K562 (cell line): ENCODE measurements around the gene LAGE3. TPM values are rescaled to one million over a fixed set of nuclear protein-coding genes. Genes with fewer than 3 reads are reported as not detected.

Source experiments
- ATAC-seq: fragments of 200-7000 bp; cut with Tn5 transposase; 3 replicates; pipeline ENCODE4 v1.9.1; 2020; ENCODE audit warnings: moderate library complexity
- BruUV-seq: library from RNA; stranded (reverse); fragments of 400-500 nt; replicated peaks from 2 replicates; lab custom pipeline; 2021; lab: Mats Ljungman, UMichigan
- CTCF ChIA-PET: fragments of 300-600 bp; formaldehyde crosslinking; extraction: SDS; loops from one replicate; lab custom pipeline; 2021; ENCODE audit warnings: low intra/inter-chr PET ratio; lab: Yijun Ruan, JAX
- POLR2A ChIA-PET: fragments of 300-600, 350-650 bp; sonication (Branson Sonifier 250); formaldehyde crosslinking; extraction: SDS; loops from one replicate; lab custom pipeline; 2021; ENCODE audit warnings: antibody characterized with exemption, inconsistent platforms; lab: Yijun Ruan, JAX
- DNase-seq, 4 experiments: peaks; one replicate each; pipeline versions ENCODE4 v3.0.0 to v3.0.0-alpha.2; 2011 to 2018; ENCODE audit warnings: low spot score in 3 of 4, mixed read lengths in 3 of 4; ENCODE audit errors: extremely low read depth in 1 of 4
- FAIRE-seq: peaks from 2 replicates; lab custom pipeline; 2011; peaks lifted over from hg19 to GRCh38; lab: Jason Lieb, UNC
- H2AFZ ChIP-seq: 2 replicates; pipeline ENCODE4 v1.6.0; 2011; ENCODE audit warnings: low read depth, low read length, control low read depth, inconsistent platforms
- H3K27ac ChIP-seq: fragments of 200-600 bp; 3 replicates; pipeline ENCODE4 v1.8.0; 2011; ENCODE audit warnings: low read depth, mild to moderate bottlenecking, control low read depth, inconsistent platforms, low read length, moderate library complexity, mixed read lengths; ENCODE audit errors: extremely low read depth
- H3K27me3 ChIP-seq, 2 experiments: fragments of 300-600 bp in 1 of 2; 2 replicates in 1 of 2; 3 replicates in 1 of 2; pipeline versions ENCODE4 v1.6.0 to v1.8.0; 2011; ENCODE audit warnings: inconsistent platforms in 2 of 2, low read length in 2 of 2, mild to moderate bottlenecking in 1 of 2, mixed read lengths in 1 of 2, moderate library complexity in 1 of 2; ENCODE audit not compliant: control insufficient read depth in 2 of 2, insufficient read depth in 2 of 2
- H3K36me3 ChIP-seq: fragments of 300-600 bp; 3 replicates; pipeline ENCODE4 v1.8.0; 2011; ENCODE audit warnings: mild to moderate bottlenecking, low read length, inconsistent platforms; ENCODE audit not compliant: control insufficient read depth, insufficient read depth
- H3K4me1 ChIP-seq, 2 experiments: fragments of 200-600 bp in 1 of 2; replicated peaks in 1 of 2; 2 replicates in 1 of 2; 3 replicates in 1 of 2; pipeline versions ENCODE4 v1.5.1 to v1.8.0; 2011; ENCODE audit warnings: inconsistent platforms in 2 of 2, low read length in 2 of 2, mild to moderate bottlenecking in 1 of 2, mixed read lengths in 1 of 2, moderate library complexity in 1 of 2; ENCODE audit not compliant: control insufficient read depth in 2 of 2, insufficient read depth in 2 of 2
- H3K4me2 ChIP-seq: 2 replicates; pipeline ENCODE4 v1.6.1; 2011; ENCODE audit warnings: low read length, control low read depth, inconsistent platforms, mixed read lengths; ENCODE audit not compliant: insufficient read depth
- H3K4me3 ChIP-seq: fragments of 200-600 bp; sonication (generic), shearing (Covaris generic); 2 replicates; pipeline ENCODE4 v1.5.1; 2016; ENCODE audit warnings: control low read depth, inconsistent platforms
- H3K79me2 ChIP-seq: fragments of 200-600 bp; 3 replicates; pipeline ENCODE4 v1.8.0; 2011; ENCODE audit warnings: low read length, inconsistent platforms; ENCODE audit not compliant: control insufficient read depth, insufficient read depth
- H3K9ac ChIP-seq, 2 experiments: 2 replicates each; pipeline versions ENCODE4 v1.6.0 to v1.6.1; 2011; ENCODE audit warnings: low read depth in 2 of 2, low read length in 2 of 2, control low read depth in 1 of 2, inconsistent platforms in 1 of 2, mild to moderate bottlenecking in 1 of 2, mixed read lengths in 1 of 2; ENCODE audit not compliant: insufficient read depth in 1 of 2
- H3K9me1 ChIP-seq: one replicate; pipeline ENCODE4 v1.6.0; 2011; ENCODE audit warnings: inconsistent platforms, mild to moderate bottlenecking, low read length, moderate library complexity; ENCODE audit not compliant: control insufficient read depth, insufficient read depth
- H3K9me3 ChIP-seq: replicated peaks from 2 replicates; pipeline ENCODE4 v1.5.1; 2011; ENCODE audit warnings: low read depth, low read length, inconsistent platforms; ENCODE audit not compliant: control insufficient read depth, insufficient read depth
- H4K20me1 ChIP-seq: replicated peaks from 2 replicates; pipeline ENCODE4 v1.6.1; 2011; ENCODE audit warnings: low read length, inconsistent platforms, mixed read lengths; ENCODE audit not compliant: control insufficient read depth, insufficient read depth
- BRF1 ChIP-seq: IDR thresholded peaks from 3 replicates; pipeline ENCODE4 v1.6.1; 2011; ENCODE audit warnings: borderline replicate concordance, mild to moderate bottlenecking; ENCODE audit not compliant: insufficient read length; ENCODE audit errors: extremely low read depth
- CAMTA2 ChIP-seq: fragments of 250-450 bp; sonication (Bioruptor Pico); conservative IDR thresholded peaks from 2 replicates; pipeline ENCODE4 v1.5.1; 2022
- MEIS2 ChIP-seq: fragments of 450-650 bp; IDR thresholded peaks from 2 replicates; pipeline ENCODE4 v1.6.1; 2014; ENCODE audit warnings: mild to moderate bottlenecking; ENCODE audit not compliant: partially characterized antibody
- NELFE ChIP-seq: IDR thresholded peaks from 2 replicates; pipeline ENCODE4 v1.6.1; 2011; ENCODE audit warnings: mild to moderate bottlenecking; ENCODE audit not compliant: insufficient read depth, insufficient read length
- PHTF2 ChIP-seq: fragments of 250-450 bp; sonication (Bioruptor Pico); IDR thresholded peaks from 2 replicates; pipeline ENCODE4 v1.5.0; 2021; ENCODE audit warnings: mild to moderate bottlenecking
- SUPT5H ChIP-seq: fragments of 450-650 bp; IDR thresholded peaks from 2 replicates; pipeline ENCODE4 v1.6.1; 2016
- TCF7 ChIP-seq: sonication (generic); IDR thresholded peaks from 2 replicates; pipeline ENCODE4 v1.6.1; 2016; ENCODE audit warnings: antibody characterized with exemption, borderline replicate concordance
- ZNF175 ChIP-seq: fragments of 200-800 bp; sonication (Bioruptor generic); IDR thresholded peaks from 2 replicates; pipeline ENCODE4 v1.6.1; 2016; ENCODE audit warnings: low read depth, mild to moderate bottlenecking, missing genetic modification characterization, missing compliant biosample characterization
- ZNF197 ChIP-seq: fragments of 200-800 bp; sonication (Bioruptor generic); IDR thresholded peaks from 2 replicates; pipeline ENCODE4 v1.6.1; 2016; ENCODE audit warnings: low read depth, missing genetic modification characterization, missing compliant biosample characterization
- ZNF507 ChIP-seq: conservative IDR thresholded peaks from 2 replicates; pipeline ENCODE4 v1.6.1; 2017; ENCODE audit warnings: missing genetic modification characterization, missing compliant biosample characterization
- ZNF551 ChIP-seq: fragments of 250-450 bp; sonication (Bioruptor Pico); IDR thresholded peaks from 2 replicates; pipeline ENCODE4 v1.5.0; 2021; ENCODE audit warnings: mild to moderate bottlenecking, moderate library complexity
- WGBS: fragments of 100-300 bp; shearing (Covaris generic); methylation state at CpG from one replicate; pipeline ENCODE4 v1.1.6; 2016; ENCODE audit warnings: low coverage, mixed read lengths; ENCODE audit not compliant: insufficient coverage; ENCODE audit errors: missing lambda C conversion rate; 5-methylcytosine and 5-hydroxymethylcytosine counted together
- in situ Hi-C: fragments of 300-500 bp; cut with MboI; formaldehyde crosslinking; loops from 4 replicates; pipeline ENCODE4 v1.15.0; 2018; ENCODE audit warnings: inconsistent platforms, mixed read lengths
- intact Hi-C: fragments of 100-400 bp; cut with micrococcal nuclease; formaldehyde crosslinking; loops from 2 replicates; pipeline ENCODE4 v1.14.2; 2022
- polyA plus RNA-seq, 8 experiments: library from polyadenylated mRNA; depleted of rRNA in 4 of 8; stranded (reverse) in 5 of 8; unstranded in 3 of 8; fragments of >200 nt; fragmentation: Nextera tagmentation in 2 of 8; fragmentation: Illumina TruSeq in 1 of 8; extraction: Ambion mirVana in 2 of 8; extraction: Trizol in 1 of 8; gene quantifications; 2 replicates each; pipeline versions ENCODE4 v1.2.1 to v1.2.3, GENCODE V29; 2011 to 2014; ENCODE audit warnings: inconsistent platforms in 1 of 8, missing spikeins in 1 of 8
- total RNA-seq, 7 experiments: library from RNA; depleted of rRNA in 6 of 7; stranded (reverse); fragments of >200 nt in 6 of 7; fragmentation: Illumina TruSeq in 2 of 7; extraction: Trizol in 2 of 7; gene quantifications; 2 replicates each; pipeline versions ENCODE4 v1.2.1 to v1.2.3, GENCODE V29; 2011 to 2021; ENCODE audit warnings: low replicate concordance in 1 of 7
- TF ChIP-seq, protein P1 (sequence below), 2 experiments: fragments of 200-800 bp in 1 of 2; sonication (Bioruptor generic) in 1 of 2; sonication (generic) in 1 of 2; formaldehyde crosslinking in 1 of 2; IDR thresholded peaks in 1 of 2; conservative IDR thresholded peaks in 1 of 2; 2 replicates each; pipeline versions ENCODE4 v1.5.0 to v1.6.1; 2016 to 2020; ENCODE audit warnings: missing compliant biosample characterization in 1 of 2, missing genetic modification characterization in 1 of 2, missing genetic modification reagents in 1 of 2
- TF ChIP-seq, protein P2 (sequence below): fragments of 450-650 bp; IDR thresholded peaks from 2 replicates; pipeline ENCODE4 v1.6.1; 2016; ENCODE audit warnings: borderline replicate concordance
- TF ChIP-seq, protein P3 (sequence below): fragments of 250-450 bp; sonication (Bioruptor Pico); IDR thresholded peaks from 2 replicates; pipeline ENCODE4 v1.4.0; 2020; ENCODE audit warnings: mild to moderate bottlenecking, moderate library complexity, borderline replicate concordance
- TF ChIP-seq, protein P4 (sequence below): sonication (generic); formaldehyde crosslinking; IDR thresholded peaks from 2 replicates; pipeline ENCODE4 v1.8.0; 2022; ENCODE audit warnings: mild to moderate bottlenecking, missing genetic modification reagents

Gene LAGE3
- total and polyA plus RNA-seq, 9 of the 15 experiments (the other 6 are each of a cell fraction or from before 2014, with no cell fraction given), result 28.2 to 125 (median 35.8) TPM

DNA sequence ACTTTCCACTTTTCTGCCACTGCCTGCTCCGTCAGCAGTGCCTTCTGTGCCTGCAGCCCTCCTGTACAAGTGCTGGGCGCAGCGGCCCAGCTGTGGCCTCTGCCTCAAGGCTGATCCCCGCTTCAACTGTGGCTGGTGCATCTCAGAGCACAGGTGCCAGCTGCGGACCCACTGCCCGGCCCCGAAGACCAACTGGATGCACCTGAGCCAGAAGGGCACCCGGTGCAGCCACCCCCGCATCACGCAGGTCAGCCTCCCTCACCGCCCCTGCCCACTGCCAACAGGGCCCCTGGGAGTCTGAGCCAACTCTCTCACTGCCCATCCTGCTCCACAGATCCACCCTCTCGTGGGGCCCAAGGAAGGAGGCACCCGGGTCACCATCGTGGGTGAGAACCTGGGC lies 13.5 kb downstream of the LAGE3 start:
- Histone ChIP-seq H3K27me3 (no peaks in the 10 kb centered on the region), H3K4me1 (peaks cover 0 to 22% of the 10 kb centered on the region in 2 experiments; a peak in 2 of 5 replicates), H2AFZ (no peak overlapping the region), H3K9me1 (no peaks in the 10 kb centered on the region), H3K27ac (no peak overlapping the region), H3K79me2 (peaks cover 5% of the 10 kb centered on the region; the same call in 2 of the 3 replicates), H3K9ac (no peak overlapping the region), H4K20me1 (no peaks in the 10 kb centered on the region), H3K4me2 (no peak overlapping the region), H3K9me3 (no peaks in the 10 kb centered on the region), H3K4me3 (no peak overlapping the region), H3K36me3 (peaks cover 88% of the 10 kb centered on the region; the same call in 2 of the 3 replicates)
- DNase-seq (no peak), FAIRE-seq (no peak), ATAC-seq (no peak)
- no TSS peak for BruUV-seq
- intact Hi-C loops (no loop called here), in situ Hi-C loops (no loop called here)
- ChIA-PET POLR2A (interaction anchor here (0.9 to 2.0 kb wide), 3 partner anchors 8 to 12 kb away, joined by 4 to 6 read pairs (median 5); no protein-coding TSS in a partner anchor), CTCF (no interaction called here)
- WGBS, result 100% methylated on average over 5 of the region's 14 CpGs
- TF ChIP-seq NELFE (no peak), ZNF197 (no peak), BRF1 (no peak), ZNF175 (CRISPR knock-in tag) (no peak), CAMTA2 (no peak), PHTF2 (no peak), ZNF551 (CRISPR knock-in tag) (no peak), TCF7 (no peak), SUPT5H (no peak), ZNF507 (tag) (no peak), MEIS2 (no peak)
- TF ChIP-seq, protein P1, sequence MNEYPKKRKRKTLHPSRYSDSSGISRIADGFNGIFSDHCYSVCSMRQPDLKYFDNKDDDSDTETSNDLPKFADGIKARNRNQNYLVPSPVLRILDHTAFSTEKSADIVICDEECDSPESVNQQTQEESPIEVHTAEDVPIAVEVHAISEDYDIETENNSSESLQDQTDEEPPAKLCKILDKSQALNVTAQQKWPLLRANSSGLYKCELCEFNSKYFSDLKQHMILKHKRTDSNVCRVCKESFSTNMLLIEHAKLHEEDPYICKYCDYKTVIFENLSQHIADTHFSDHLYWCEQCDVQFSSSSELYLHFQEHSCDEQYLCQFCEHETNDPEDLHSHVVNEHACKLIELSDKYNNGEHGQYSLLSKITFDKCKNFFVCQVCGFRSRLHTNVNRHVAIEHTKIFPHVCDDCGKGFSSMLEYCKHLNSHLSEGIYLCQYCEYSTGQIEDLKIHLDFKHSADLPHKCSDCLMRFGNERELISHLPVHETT (CRISPR knock-in tag; conservative IDR thresholded peaks at IDR 0.05 in 1 of 2, IDR thresholded peaks at IDR 0.05 in 1 of 2), result no peak
- TF ChIP-seq, protein P2, sequence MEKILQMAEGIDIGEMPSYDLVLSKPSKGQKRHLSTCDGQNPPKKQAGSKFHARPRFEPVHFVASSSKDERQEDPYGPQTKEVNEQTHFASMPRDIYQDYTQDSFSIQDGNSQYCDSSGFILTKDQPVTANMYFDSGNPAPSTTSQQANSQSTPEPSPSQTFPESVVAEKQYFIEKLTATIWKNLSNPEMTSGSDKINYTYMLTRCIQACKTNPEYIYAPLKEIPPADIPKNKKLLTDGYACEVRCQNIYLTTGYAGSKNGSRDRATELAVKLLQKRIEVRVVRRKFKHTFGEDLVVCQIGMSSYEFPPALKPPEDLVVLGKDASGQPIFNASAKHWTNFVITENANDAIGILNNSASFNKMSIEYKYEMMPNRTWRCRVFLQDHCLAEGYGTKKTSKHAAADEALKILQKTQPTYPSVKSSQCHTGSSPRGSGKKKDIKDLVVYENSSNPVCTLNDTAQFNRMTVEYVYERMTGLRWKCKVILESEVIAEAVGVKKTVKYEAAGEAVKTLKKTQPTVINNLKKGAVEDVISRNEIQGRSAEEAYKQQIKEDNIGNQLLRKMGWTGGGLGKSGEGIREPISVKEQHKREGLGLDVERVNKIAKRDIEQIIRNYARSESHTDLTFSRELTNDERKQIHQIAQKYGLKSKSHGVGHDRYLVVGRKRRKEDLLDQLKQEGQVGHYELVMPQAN, result no peak
- TF ChIP-seq, protein P3, sequence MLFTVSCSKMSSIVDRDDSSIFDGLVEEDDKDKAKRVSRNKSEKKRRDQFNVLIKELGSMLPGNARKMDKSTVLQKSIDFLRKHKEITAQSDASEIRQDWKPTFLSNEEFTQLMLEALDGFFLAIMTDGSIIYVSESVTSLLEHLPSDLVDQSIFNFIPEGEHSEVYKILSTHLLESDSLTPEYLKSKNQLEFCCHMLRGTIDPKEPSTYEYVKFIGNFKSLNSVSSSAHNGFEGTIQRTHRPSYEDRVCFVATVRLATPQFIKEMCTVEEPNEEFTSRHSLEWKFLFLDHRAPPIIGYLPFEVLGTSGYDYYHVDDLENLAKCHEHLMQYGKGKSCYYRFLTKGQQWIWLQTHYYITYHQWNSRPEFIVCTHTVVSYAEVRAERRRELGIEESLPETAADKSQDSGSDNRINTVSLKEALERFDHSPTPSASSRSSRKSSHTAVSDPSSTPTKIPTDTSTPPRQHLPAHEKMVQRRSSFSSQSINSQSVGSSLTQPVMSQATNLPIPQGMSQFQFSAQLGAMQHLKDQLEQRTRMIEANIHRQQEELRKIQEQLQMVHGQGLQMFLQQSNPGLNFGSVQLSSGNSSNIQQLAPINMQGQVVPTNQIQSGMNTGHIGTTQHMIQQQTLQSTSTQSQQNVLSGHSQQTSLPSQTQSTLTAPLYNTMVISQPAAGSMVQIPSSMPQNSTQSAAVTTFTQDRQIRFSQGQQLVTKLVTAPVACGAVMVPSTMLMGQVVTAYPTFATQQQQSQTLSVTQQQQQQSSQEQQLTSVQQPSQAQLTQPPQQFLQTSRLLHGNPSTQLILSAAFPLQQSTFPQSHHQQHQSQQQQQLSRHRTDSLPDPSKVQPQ, result no peak
- TF ChIP-seq, protein P4, sequence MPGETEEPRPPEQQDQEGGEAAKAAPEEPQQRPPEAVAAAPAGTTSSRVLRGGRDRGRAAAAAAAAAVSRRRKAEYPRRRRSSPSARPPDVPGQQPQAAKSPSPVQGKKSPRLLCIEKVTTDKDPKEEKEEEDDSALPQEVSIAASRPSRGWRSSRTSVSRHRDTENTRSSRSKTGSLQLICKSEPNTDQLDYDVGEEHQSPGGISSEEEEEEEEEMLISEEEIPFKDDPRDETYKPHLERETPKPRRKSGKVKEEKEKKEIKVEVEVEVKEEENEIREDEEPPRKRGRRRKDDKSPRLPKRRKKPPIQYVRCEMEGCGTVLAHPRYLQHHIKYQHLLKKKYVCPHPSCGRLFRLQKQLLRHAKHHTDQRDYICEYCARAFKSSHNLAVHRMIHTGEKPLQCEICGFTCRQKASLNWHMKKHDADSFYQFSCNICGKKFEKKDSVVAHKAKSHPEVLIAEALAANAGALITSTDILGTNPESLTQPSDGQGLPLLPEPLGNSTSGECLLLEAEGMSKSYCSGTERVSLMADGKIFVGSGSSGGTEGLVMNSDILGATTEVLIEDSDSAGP (CRISPR knock-in tag), result no peak
